ENCODE data around the gene NAT14. TPM values are rescaled to one million over a fixed set of nuclear protein-coding genes. Genes with fewer than 3 reads are reported as not detected.

NAT14 gene
- total RNA-seq, 1 experiment from 2014 or later: 55.3 TPM

GRCh38 chr19:55536366-55536765, 51.4 kb downstream of the NAT14 start:
- no TSS peak for BruUV-seq (replicated peaks)
- H3K9me3 ChIP-seq (ENCODE audit: control insufficient read depth in 1 of 2, insufficient read depth in 1 of 2, low read depth in 1 of 2, low read length in 2 of 2): no peaks in the 10 kb centered on the region
- H3K4me1 ChIP-seq (ENCODE audit: control insufficient read depth in 1 of 2, insufficient read depth in 2 of 2, low read length in 2 of 2): no peaks in the 10 kb centered on the region; a peak in 1 of 4 replicates
- CTCF ChIA-PET: no interaction called here
- no peak overlapping the region for H3K4me2 ChIP-seq (ENCODE audit: low read length)
- H3K9ac ChIP-seq (ENCODE audit: low read length): no peak overlapping the region
- POLR2A ChIA-PET: interaction anchor here (1.1 kb wide), 1 partner anchor 63 kb away, joined by 3 read pairs; the partner anchor contains the start of gene FIZ1
- H4K20me1 ChIP-seq (ENCODE audit: insufficient read depth): no peaks in the 10 kb centered on the region
- no peak overlapping the region for H3K27ac ChIP-seq (ENCODE audit: low read depth, low read length)
- no peaks in the 10 kb centered on the region for H3K36me3 ChIP-seq (ENCODE audit: control insufficient read depth in 1 of 2, insufficient read depth in 2 of 2, low read length in 2 of 2)
- DNase-seq (ENCODE audit: low read depth, low spot score): no peak
- no peak overlapping the region for H3K4me3 ChIP-seq (replicated peaks in 1 of 2; ENCODE audit: low read depth in 1 of 2, low read length in 2 of 2)
- no peak overlapping the region for H2AFZ ChIP-seq (ENCODE audit: low read depth, low read length, poor library complexity, severe bottlenecking)
- TF ChIP-seq CTCF (IDR thresholded peaks at IDR 0.05 in 2 of 3, conservative IDR thresholded peaks at IDR 0.05 in 1 of 3; ENCODE audit: borderline replicate concordance in 1 of 3, insufficient read depth in 1 of 3, low read depth in 2 of 3, low read length in 2 of 3): no peak
- TF ChIP-seq REST (IDR thresholded peaks at IDR 0.05; ENCODE audit: low read depth): no peak
- no peak for TF ChIP-seq ZBTB33 (IDR thresholded peaks at IDR 0.05; ENCODE audit: extremely low read depth, insufficient replicate concordance, low read length)
- no peak for TF ChIP-seq TCF7L2 (IDR thresholded peaks at IDR 0.05; ENCODE audit: borderline replicate concordance, extremely low read depth, insufficient read depth, insufficient read length)
- no peak for TF ChIP-seq CBX3 (IDR thresholded peaks at IDR 0.05; ENCODE audit: low read depth)
- no peak for TF ChIP-seq ZFX (IDR thresholded peaks at IDR 0.05)
- TF ChIP-seq POLR2AphosphoS5 (IDR thresholded peaks at IDR 0.05; ENCODE audit: low read depth, low read length): no peak
- TF ChIP-seq EZH2phosphoT487 (IDR thresholded peaks at IDR 0.05; ENCODE audit: borderline replicate concordance): no peak
- TF ChIP-seq YY1 (IDR thresholded peaks at IDR 0.05; ENCODE audit: extremely low read depth, insufficient replicate concordance, low read depth, low read length): no peak
- TF ChIP-seq SIN3A (IDR thresholded peaks at IDR 0.05; ENCODE audit: low read depth): no peak
- no peak for TF ChIP-seq EGR1 (IDR thresholded peaks at IDR 0.05; ENCODE audit: low read depth)
- no peak for TF ChIP-seq RAD21 (IDR thresholded peaks at IDR 0.05; ENCODE audit: low read depth)
- no peak for TF ChIP-seq SRF (IDR thresholded peaks at IDR 0.05; ENCODE audit: low read depth)
- ATAC-seq: no peak
- intact Hi-C loops (cut with micrococcal nuclease): no loop called here
- H3K9me2 ChIP-seq (ENCODE audit: insufficient read depth): no peaks in the 10 kb centered on the region
- RAD21 ChIA-PET (ENCODE audit: low non-redundant PET in 1 of 2, low total read pairs in 2 of 2, uncharacterized antibody in 2 of 2, unreplicated experiment in 2 of 2): no interaction called here
- no peaks in the 10 kb centered on the region for H3K27me3 ChIP-seq (ENCODE audit: insufficient read depth, low read length)
- no peaks in the 10 kb centered on the region for H3K79me2 ChIP-seq (ENCODE audit: insufficient read depth, low read length)
